Smooth muscle cell (in vitro differentiated cells): ENCODE data around the gene CYB5D1. TPM values are rescaled to one million over a fixed set of nuclear protein-coding genes. Genes with fewer than 3 reads are reported as not detected.
"Not testable (repeated sequence)": the region's sequence is repeated elsewhere in the genome, so short reads cannot be mapped to it uniquely, and the experiment has no call there.

Source experiments
- DNase-seq: peaks from one replicate; lab custom pipeline; 2025; ENCODE audit not compliant: unreplicated experiment; lab: John Stamatoyannopoulos, UW
- H2AFZ ChIP-seq: fragments of 200-600 bp; sonication (generic); 2 replicates; pipeline ENCODE4 v1.6.0; 2016; ENCODE audit warnings: antibody characterized with exemption, low read depth, mild to moderate bottlenecking
- H3F3A ChIP-seq: fragments of 200-600 bp; sonication (generic); 2 replicates; pipeline ENCODE4 v1.6.0; 2017; ENCODE audit warnings: antibody characterized with exemption, low read depth
- H3K27ac ChIP-seq: fragments of 200-600 bp; sonication (generic); 2 replicates; pipeline ENCODE4 v1.5.1; 2016; ENCODE audit warnings: low read depth, mild to moderate bottlenecking
- H3K27me3 ChIP-seq: fragments of 200-600 bp; sonication (generic); 2 replicates; pipeline ENCODE4 v1.6.1; 2016; ENCODE audit warnings: low read depth, mild to moderate bottlenecking
- H3K36me3 ChIP-seq: fragments of 200-600 bp; sonication (generic); 2 replicates; pipeline ENCODE4 v1.5.1; 2016; ENCODE audit warnings: low read depth
- H3K4me1 ChIP-seq: fragments of 200-600 bp; sonication (generic); 2 replicates; pipeline ENCODE4 v1.5.1; 2016; ENCODE audit warnings: low read depth
- H3K4me2 ChIP-seq: fragments of 200-600 bp; sonication (generic); 2 replicates; pipeline ENCODE4 v1.6.0; 2016; ENCODE audit warnings: mild to moderate bottlenecking
- H3K4me3 ChIP-seq: fragments of 200-600 bp; sonication (generic); 2 replicates; pipeline ENCODE4 v1.5.1; 2016; ENCODE audit warnings: mild to moderate bottlenecking
- H3K79me2 ChIP-seq: fragments of 200-600 bp; sonication (generic); 2 replicates; pipeline ENCODE4 v1.6.0; 2016; ENCODE audit warnings: low read depth, mild to moderate bottlenecking
- H3K9ac ChIP-seq: fragments of 200-600 bp; sonication (generic); 2 replicates; pipeline ENCODE4 v1.6.0; 2016; ENCODE audit warnings: low read depth
- H3K9me3 ChIP-seq: fragments of 200-600 bp; sonication (generic); replicated peaks from 2 replicates; pipeline ENCODE4 v1.5.1; 2016; ENCODE audit warnings: low read depth
- H4K20me1 ChIP-seq: fragments of 200-600 bp; sonication (generic); 2 replicates; pipeline ENCODE4 v1.6.0; 2016; ENCODE audit warnings: low read depth
- CTCF ChIP-seq: fragments of 200-600 bp; sonication (generic); IDR thresholded peaks from 2 replicates; pipeline ENCODE4 v1.5.1; 2017; ENCODE audit warnings: borderline replicate concordance, mild to moderate bottlenecking, antibody characterized with exemption; ENCODE audit not compliant: insufficient read depth, poor library complexity, severe bottlenecking
- WGBS: methylation state at CpG from one replicate; pipeline ENCODE4 v1.1.7; 2016; ENCODE audit warnings: low lambda C conversion rate; 5-methylcytosine and 5-hydroxymethylcytosine counted together
- polyA plus RNA-seq: library from polyadenylated mRNA; unstranded; fragments of >200 nt; fragmentation: Nextera tagmentation; extraction: Ambion mirVana; gene quantifications from 2 replicates; pipeline ENCODE4 v1.2.1, GENCODE V29; 2016
- total RNA-seq: library from RNA; depleted of rRNA; stranded (reverse); fragments of >200 nt; gene quantifications from 2 replicates; pipeline ENCODE4 v1.2.3, GENCODE V29; 2014

CYB5D1 gene
- 8.6 and 9.3 TPM in 2 replicates for total RNA-seq
- 6.6 and 7.9 TPM in 2 replicates for polyA plus RNA-seq

- TF ChIP-seq CTCF: no peak
- peak within 1 kb of the TSS; percentile 84 for H3K4me2 ChIP-seq
- H3K79me2 ChIP-seq: no peaks in the 10 kb centered on the region
- no peaks in the 10 kb centered on the region for H3K27me3 ChIP-seq
- peak within 1 kb of the TSS; percentile 49 for H3K4me3 ChIP-seq
- 3% methylated on average over 48 of the region's 48 CpGs for WGBS
- peak within 1 kb of the TSS; percentile 88 for H3K27ac ChIP-seq
- H3K9ac ChIP-seq: peak within 1 kb of the TSS; percentile 79
- peaks cover 34% of the 10 kb centered on the region for H3F3A ChIP-seq
- peaks cover 32% of the 10 kb centered on the region for H3K4me1 ChIP-seq
- H2AFZ ChIP-seq: peak within 1 kb of the TSS; percentile 6
- H3K9me3 ChIP-seq: no peaks in the 10 kb centered on the region
- H4K20me1 ChIP-seq: peaks cover 43% of the 10 kb centered on the region
- H3K36me3 ChIP-seq: no peaks in the 10 kb centered on the region
- no peak for DNase-seq
These were observed at the start of gene CYB5D1 for GRCh38 chr17:7857713-7858521. TSS of gene CYB5D1 (plus strand) at chr17:7858003. CDS start at chr17:7858135, 132 bp downstream.

GRCh38 chr17:7809086-7809790 lies 48.6 kb upstream of the CYB5D1 start:
- Histone ChIP-seq H3K36me3 (no peaks in the 10 kb centered on the region), H3K4me1 (no peaks in the 10 kb centered on the region), H3K9ac (no peak overlapping the region), H3K79me2 (no peaks in the 10 kb centered on the region), H3K4me3 (no peak overlapping the region), H4K20me1 (no peaks in the 10 kb centered on the region), H3K9me3 (no peaks in the 10 kb centered on the region), H3K4me2 (no peak overlapping the region), H2AFZ (no peak overlapping the region), H3K27ac (no peak overlapping the region), H3F3A (no peaks in the 10 kb centered on the region), H3K27me3 (no peaks in the 10 kb centered on the region)
- TF ChIP-seq CTCF: no peak
- WGBS: 60% methylated on average over 11 of the region's 11 CpGs
- no peak for DNase-seq

GRCh38 chr17:7809791-7810343 lies 47.9 kb upstream of the CYB5D1 start:
- not testable (repeated sequence) for H3K27ac ChIP-seq, H2AFZ ChIP-seq, DNase-seq, H3F3A ChIP-seq, H3K79me2 ChIP-seq, H4K20me1 ChIP-seq, H3K9ac ChIP-seq, H3K36me3 ChIP-seq, H3K4me3 ChIP-seq, H3K4me1 ChIP-seq, H3K9me3 ChIP-seq, H3K4me2 ChIP-seq, H3K27me3 ChIP-seq
- 87% methylated on average over 9 of the region's 9 CpGs for WGBS

- Histone ChIP-seq H3K4me3 (no peak overlapping the region), H3F3A (no peaks in the 10 kb centered on the region), H3K9ac (no peak overlapping the region), H3K27ac (no peak overlapping the region), H4K20me1 (no peaks in the 10 kb centered on the region), H2AFZ (no peak overlapping the region), H3K4me2 (no peak overlapping the region), H3K4me1 (no peaks in the 10 kb centered on the region), H3K9me3 (no peaks in the 10 kb centered on the region), H3K36me3 (no peaks in the 10 kb centered on the region), H3K27me3 (no peaks in the 10 kb centered on the region), H3K79me2 (no peaks in the 10 kb centered on the region)
- no peak for DNase-seq
- 93% methylated on average over 3 of the region's 3 CpGs for WGBS
- TF ChIP-seq CTCF: no peak
These were observed 46.6 kb upstream of the CYB5D1 start for GRCh38 chr17:7811251-7811650.
